BJ (cell line): ENCODE measurements around the gene MAPK7. TPM values are rescaled to one million over a fixed set of nuclear protein-coding genes. Genes with fewer than 3 reads are reported as not detected.

Experiments
- CTCF ChIA-PET: fragments of 350-600 bp; formaldehyde crosslinking; extraction: SDS; loops from one replicate; lab custom pipeline; 2021; ENCODE audit warnings: antibody characterized with exemption, inconsistent platforms; lab: Yijun Ruan, JAX
- POLR2A ChIA-PET: fragments of 300-600 bp; sonication (Branson Sonifier 250); formaldehyde crosslinking; extraction: SDS; loops from one replicate; lab custom pipeline; 2021; ENCODE audit warnings: antibody characterized with exemption; lab: Charles Lee
- DNase-seq: peaks from one replicate; pipeline ENCODE4 v3.0.0-alpha.2; 2011; ENCODE audit warnings: low read depth
- H3K27me3 ChIP-seq: 2 replicates; pipeline ENCODE4 v1.6.0; 2011; ENCODE audit warnings: low read length; ENCODE audit not compliant: control insufficient read depth, insufficient read depth
- H3K36me3 ChIP-seq: 2 replicates; pipeline ENCODE4 v1.5.1; 2011; ENCODE audit warnings: low read length; ENCODE audit not compliant: control insufficient read depth, insufficient read depth
- H3K4me3 ChIP-seq: 2 replicates; pipeline ENCODE4 v1.5.1; 2011; ENCODE audit warnings: low read depth, mild to moderate bottlenecking, control low read depth, low read length
- polyA minus RNA-seq: library from RNA; depleted of rRNA, polyadenylated mRNA; stranded (reverse); fragments of >200 nt; gene quantifications from 2 replicates; pipeline ENCODE4 v1.2.3, GENCODE V29; 2011; rRNA and poly(A)+ RNA removed
- polyA plus RNA-seq: library from polyadenylated mRNA; depleted of rRNA; stranded (reverse); fragments of >200 nt; gene quantifications from 2 replicates; pipeline ENCODE4 v1.2.3, GENCODE V29; 2011; rRNA removed
- TF ChIP-seq, protein P1 (sequence below): IDR thresholded peaks from 2 replicates; pipeline ENCODE4 v1.5.1; 2011; ENCODE audit warnings: low read depth, mild to moderate bottlenecking, control low read depth, inconsistent platforms, low read length, moderate library complexity; ENCODE audit not compliant: insufficient read depth

The MAPK7 gene
- 6.0 and 10.7 TPM in 2 replicates for polyA plus RNA-seq
- polyA minus RNA-seq = 22.8 and 39.5 TPM in 2 replicates

DNA sequence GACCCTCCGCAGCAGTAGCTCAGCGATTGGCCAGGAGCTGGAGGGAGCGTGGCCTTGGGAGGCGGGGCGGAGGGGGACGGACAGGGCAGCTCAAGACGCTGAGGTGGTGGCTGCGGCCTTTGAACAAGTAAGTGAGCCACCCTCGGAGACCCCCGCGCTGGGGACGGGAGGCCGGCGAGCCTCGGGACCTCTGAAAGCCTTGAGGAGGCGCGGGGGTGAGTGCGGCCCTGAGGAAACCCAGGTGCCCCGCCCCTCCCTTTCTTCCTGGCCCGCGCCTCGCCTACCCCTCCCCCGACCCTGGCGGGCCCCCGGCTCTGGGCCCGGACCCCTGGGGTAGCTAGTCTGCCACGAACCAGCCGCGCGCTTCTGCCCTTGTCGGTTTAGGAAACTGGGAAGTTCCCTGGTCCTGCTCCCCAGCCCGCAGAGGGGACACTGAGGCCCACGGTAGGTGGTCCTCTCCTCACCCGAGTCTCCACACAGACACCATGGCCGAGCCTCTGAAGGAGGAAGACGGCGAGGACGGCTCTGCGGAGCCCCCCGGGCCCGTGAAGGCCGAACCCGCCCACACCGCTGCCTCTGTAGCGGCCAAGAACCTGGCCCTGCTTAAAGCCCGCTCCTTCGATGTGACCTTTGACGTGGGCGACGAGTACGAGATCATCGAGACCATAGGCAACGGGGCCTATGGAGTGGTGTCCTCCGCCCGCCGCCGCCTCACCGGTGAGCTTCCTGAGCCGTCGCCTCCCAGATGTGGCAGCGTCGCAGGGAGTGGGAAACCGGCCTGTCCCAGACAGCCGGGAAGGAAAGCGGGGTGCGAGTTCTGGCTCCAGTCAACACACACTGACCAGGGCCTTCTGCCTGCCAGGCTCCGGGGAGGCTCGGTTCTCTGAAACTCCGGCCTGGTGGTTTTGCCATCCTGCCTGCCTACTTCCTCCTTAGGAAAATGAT lies at the start of gene MAPK7:
Gene MAPK7 (plus strand): TSS at position 83 of the 945 bp plus-strand sequence. CDS start 403 bp downstream, at position 486.
- CTCF ChIA-PET = interaction anchor here (0.6 to 4.0 kb wide), 7 partner anchors 13 to 388 kb away, joined by 3 to 37 read pairs (median 4); partner anchors contain the start of gene B9D1
- TF ChIP-seq, protein P1, sequence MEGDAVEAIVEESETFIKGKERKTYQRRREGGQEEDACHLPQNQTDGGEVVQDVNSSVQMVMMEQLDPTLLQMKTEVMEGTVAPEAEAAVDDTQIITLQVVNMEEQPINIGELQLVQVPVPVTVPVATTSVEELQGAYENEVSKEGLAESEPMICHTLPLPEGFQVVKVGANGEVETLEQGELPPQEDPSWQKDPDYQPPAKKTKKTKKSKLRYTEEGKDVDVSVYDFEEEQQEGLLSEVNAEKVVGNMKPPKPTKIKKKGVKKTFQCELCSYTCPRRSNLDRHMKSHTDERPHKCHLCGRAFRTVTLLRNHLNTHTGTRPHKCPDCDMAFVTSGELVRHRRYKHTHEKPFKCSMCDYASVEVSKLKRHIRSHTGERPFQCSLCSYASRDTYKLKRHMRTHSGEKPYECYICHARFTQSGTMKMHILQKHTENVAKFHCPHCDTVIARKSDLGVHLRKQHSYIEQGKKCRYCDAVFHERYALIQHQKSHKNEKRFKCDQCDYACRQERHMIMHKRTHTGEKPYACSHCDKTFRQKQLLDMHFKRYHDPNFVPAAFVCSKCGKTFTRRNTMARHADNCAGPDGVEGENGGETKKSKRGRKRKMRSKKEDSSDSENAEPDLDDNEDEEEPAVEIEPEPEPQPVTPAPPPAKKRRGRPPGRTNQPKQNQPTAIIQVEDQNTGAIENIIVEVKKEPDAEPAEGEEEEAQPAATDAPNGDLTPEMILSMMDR = no peak
- Histone ChIP-seq H3K36me3 (peaks cover 28% of the 10 kb centered on the region), H3K4me3 (peak within 1 kb of the TSS; percentile 85), H3K27me3 (no peaks in the 10 kb centered on the region)
- POLR2A ChIA-PET = interaction anchor here (0.6 to 1.2 kb wide), 3 partner anchors 8 to 69 kb away, joined by 3 to 15 read pairs (median 5); partner anchors contain the start of gene MFAP4
- no peak for DNase-seq

DNA sequence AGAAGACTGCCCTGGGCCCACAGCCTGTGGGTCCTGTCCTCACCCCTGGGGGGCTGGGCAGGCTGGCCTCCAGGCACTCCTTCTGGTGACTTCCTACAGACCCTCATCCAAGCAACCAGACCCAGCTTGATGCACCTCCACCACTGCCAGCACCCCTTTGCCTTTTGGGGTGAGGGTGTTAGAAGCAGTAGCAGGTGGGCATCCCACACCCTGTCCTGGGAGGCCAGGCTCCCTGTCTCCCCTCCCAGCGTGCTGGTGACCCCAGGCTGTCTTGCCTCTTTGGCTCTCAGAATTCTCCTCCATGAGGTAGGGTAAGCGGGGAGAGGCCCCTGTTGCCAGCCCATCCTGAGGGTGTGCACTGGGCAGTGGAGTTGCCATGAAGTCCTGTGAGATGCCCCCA lies 49.2 kb upstream of the MAPK7 start:
- TF ChIP-seq, protein P1 = no peak
- Histone ChIP-seq H3K27me3 (no peaks in the 10 kb centered on the region), H3K4me3 (no peak overlapping the region), H3K36me3 (peaks cover 7% of the 10 kb centered on the region)
- DNase-seq = no peak
- ChIA-PET POLR2A (no interaction called here), CTCF (interaction anchor here (0.5 to 1.3 kb wide), 4 partner anchors 9 to 24 kb away, joined by 3 to 9 read pairs (median 4); no protein-coding TSS in a partner anchor)

DNA sequence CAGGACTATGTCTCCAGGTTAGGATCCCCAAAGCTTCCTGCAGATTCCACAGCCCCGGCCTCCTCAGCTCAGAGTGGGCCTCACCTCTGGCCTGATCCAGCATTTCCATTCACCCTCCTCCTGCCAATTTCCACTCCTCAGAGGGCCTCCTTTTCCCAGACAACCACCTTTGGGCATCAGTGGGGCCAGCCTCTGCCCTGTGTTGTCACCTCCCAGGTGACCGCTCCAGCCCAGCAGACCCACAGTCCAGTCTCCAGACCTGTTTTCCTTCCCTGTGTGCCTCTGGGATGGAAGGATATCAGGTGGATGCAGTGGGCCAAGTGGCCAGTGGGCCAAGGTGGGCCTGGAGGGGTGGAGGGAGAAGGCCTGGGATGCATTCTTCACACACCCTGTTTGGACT lies 48.5 kb upstream of the MAPK7 start:
- Histone ChIP-seq H3K36me3 (peaks cover 10% of the 10 kb centered on the region), H3K4me3 (no peak overlapping the region), H3K27me3 (no peaks in the 10 kb centered on the region)
- TF ChIP-seq, protein P1 = no peak
- ChIA-PET CTCF (interaction anchor here (0.8 to 1.3 kb wide), 3 partner anchors 9 to 24 kb away, joined by 3 to 9 read pairs (median 4); no protein-coding TSS in a partner anchor), POLR2A (interaction anchor here (0.5 kb wide), 1 partner anchor 84 kb away, joined by 5 read pairs; no protein-coding TSS in a partner anchor)
- no peak for DNase-seq

DNA sequence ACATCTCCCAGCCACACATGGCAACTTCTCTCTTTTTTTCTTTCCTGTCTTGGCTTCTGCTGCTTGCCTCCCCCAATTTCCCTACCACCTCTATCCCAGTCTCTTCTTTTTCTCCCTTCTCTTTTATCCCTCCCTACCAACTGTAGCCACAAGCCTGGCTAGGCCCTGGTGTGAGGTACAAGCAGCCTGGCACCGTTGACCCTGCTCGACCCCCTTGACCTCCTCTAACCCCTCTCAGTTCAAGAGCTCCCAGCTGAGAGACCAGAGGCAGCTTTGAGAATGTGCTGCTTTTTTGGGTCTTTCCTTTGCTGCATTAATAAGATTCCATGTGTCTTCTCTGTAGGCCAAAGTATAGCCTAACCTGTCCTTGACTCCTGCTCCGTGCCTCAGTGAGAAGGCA lies 48.0 kb upstream of the MAPK7 start:
- peaks cover 10% of the 10 kb centered on the region for H3K36me3 ChIP-seq
- DNase-seq = no peak
- no peak overlapping the region for H3K4me3 ChIP-seq
- TF ChIP-seq, protein P1 = no peak
- H3K27me3 ChIP-seq = no peaks in the 10 kb centered on the region
- ChIA-PET POLR2A (no interaction called here), CTCF (interaction anchor here (0.8 kb wide), 1 partner anchor 11 kb away, joined by 3 read pairs; no protein-coding TSS in a partner anchor)

DNA sequence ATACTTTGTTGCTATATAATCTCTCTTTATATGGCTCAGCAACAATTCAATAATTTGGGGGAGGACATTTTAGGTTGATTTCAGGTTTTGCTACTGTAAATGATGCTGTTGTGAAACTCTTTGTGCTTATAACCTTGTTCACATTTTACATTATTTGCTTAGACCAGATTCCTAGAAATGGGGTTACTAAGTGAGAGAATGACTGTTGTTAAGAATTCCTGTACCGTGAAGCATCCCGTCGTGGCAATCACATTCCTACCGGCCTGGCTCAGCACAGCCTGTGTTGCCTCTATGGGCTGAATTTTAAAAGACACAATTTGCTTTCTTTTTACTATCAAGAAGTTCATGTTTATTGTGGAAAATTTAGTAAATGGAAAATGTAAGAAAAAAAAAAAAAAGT lies 47.2 kb upstream of the MAPK7 start:
- no peaks in the 10 kb centered on the region for H3K27me3 ChIP-seq
- peak; percentile 75 for DNase-seq
- POLR2A ChIA-PET = no interaction called here
- no peak overlapping the region for H3K4me3 ChIP-seq
- H3K36me3 ChIP-seq = peaks cover 10% of the 10 kb centered on the region
- CTCF ChIA-PET = no interaction called here
- TF ChIP-seq, protein P1 = 0 out of 2 replicates have a peak, but pooled peaks have one; percentile 23
